ENCODE data around the gene PTTG2. TPM values are rescaled to one million over a fixed set of nuclear protein-coding genes. Genes with fewer than 3 reads are reported as not detected.

Gene PTTG2
- total RNA-seq, 2 donors from 2014 or later, result 2.6 TPM; not detected in 1

- H3K9me3 ChIP-seq, result no peaks in the 10 kb centered on the region
- intact Hi-C loops (cut with DNase I), result no loop called here
- TF ChIP-seq POLR2A (IDR thresholded peaks at IDR 0.05), result no peak
- H3K4me1 ChIP-seq (replicated peaks), result no peaks in the 10 kb centered on the region
- H3K36me3 ChIP-seq, result no peaks in the 10 kb centered on the region
- 52% methylated on average over 3 of the region's 3 CpGs for WGBS
- H3K27ac ChIP-seq, result no peak overlapping the region
- DNase-seq (ENCODE audit: low spot score), result no peak
- no peaks in the 10 kb centered on the region for H3K27me3 ChIP-seq (replicated peaks; ENCODE audit: insufficient read depth)
- H3K4me3 ChIP-seq, result no peak overlapping the region
Measured at GRCh38 chr4:37994569-37994968, 34.4 kb downstream of the PTTG2 start.

DNA sequence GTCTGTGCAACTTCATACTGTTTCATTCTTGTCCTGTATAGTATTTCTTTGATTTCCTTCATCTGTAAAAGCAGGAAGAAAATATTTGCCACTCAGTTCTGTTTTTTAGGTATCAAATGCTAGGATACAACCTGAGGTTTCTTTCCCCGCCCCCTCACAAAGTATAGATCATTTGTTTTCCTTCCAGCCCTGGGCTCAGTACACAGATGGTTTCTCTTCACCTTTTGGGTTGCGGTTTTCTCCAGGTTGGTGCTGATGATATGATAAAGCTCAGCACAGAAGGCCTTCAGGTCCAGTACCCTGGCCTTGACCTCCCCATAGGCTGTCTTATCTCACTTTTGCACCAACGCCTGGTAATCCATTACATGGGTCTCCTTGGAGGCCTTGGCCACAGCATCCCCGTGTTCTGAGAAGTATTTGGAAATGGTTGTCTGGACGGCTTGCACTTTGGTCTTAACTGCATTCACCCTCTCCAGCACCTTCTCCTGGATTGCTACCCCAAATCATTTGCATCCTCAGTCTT is 35.2 kb downstream of the PTTG2 start:
- Histone ChIP-seq H3K36me3 (no peaks in the 10 kb centered on the region), H3K4me1 (replicated peaks) (no peaks in the 10 kb centered on the region), H3K4me3 (no peak overlapping the region), H3K27me3 (replicated peaks; ENCODE audit: insufficient read depth) (no peaks in the 10 kb centered on the region), H3K9me3 (no peaks in the 10 kb centered on the region), H3K27ac (no peak overlapping the region)
- TF ChIP-seq CTCF (IDR thresholded peaks at IDR 0.05) (no peak), POLR2AphosphoS5 (IDR thresholded peaks at IDR 0.05) (no peak), POLR2A (IDR thresholded peaks at IDR 0.05) (no peak)
- no peak for DNase-seq (ENCODE audit: low spot score)
- WGBS, result 98% methylated on average over 5 of the region's 5 CpGs
- intact Hi-C loops (cut with DNase I), result no loop called here

DNA sequence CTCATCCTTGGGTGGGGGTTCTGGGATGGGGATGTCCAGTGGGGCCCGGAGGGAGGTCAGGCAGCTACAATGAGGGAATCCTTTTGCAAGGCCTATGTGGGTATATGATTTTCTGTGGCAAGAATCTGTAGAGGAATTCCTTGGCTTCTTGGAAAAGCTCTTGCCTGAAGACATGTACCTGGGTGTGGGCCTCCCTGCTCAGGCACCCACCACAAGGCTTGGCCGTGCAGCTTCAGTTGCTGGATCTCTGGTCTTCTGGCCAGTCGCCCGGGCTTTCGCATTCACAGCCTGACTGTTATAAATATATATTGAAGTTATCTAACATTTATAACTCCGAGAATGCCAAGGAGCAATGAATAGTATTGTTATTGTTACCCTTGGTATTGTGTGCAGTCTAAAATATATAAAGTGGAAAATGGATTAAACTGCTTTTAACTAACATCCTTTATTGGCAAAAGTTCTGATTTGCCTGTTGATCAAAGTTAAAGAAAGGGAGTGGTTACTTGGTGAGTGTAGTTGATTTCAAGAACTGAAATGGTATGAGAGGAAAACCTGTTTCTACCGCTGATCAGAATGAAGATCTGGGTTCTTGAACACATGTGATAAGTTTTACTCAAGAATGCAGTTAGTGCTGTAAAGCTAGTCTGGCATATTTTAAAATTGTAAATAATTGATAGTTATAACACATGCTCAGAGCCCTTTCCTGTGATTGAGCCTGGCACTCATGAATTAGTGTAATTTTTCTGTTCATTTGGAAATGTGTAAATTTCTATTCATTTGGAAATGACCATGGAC is 36.0 kb downstream of the PTTG2 start:
- no peaks in the 10 kb centered on the region for H3K27me3 ChIP-seq (replicated peaks; ENCODE audit: insufficient read depth)
- WGBS, result 52% methylated on average over 7 of the region's 7 CpGs
- no peak overlapping the region for H3K27ac ChIP-seq
- H3K36me3 ChIP-seq, result no peaks in the 10 kb centered on the region
- intact Hi-C loops (cut with DNase I), result no loop called here
- no peak for DNase-seq (ENCODE audit: low spot score)
- TF ChIP-seq POLR2A (IDR thresholded peaks at IDR 0.05), result no peak
- TF ChIP-seq POLR2AphosphoS5 (IDR thresholded peaks at IDR 0.05), result no peak
- no peak for TF ChIP-seq CTCF (IDR thresholded peaks at IDR 0.05)
- H3K4me1 ChIP-seq (replicated peaks), result no peaks in the 10 kb centered on the region
- H3K9me3 ChIP-seq, result no peaks in the 10 kb centered on the region
- no peak overlapping the region for H3K4me3 ChIP-seq

GRCh38 chr4:37998226-37998625 is 38.0 kb downstream of the PTTG2 start:
- Histone ChIP-seq H3K27me3 (replicated peaks; ENCODE audit: insufficient read depth) (no peaks in the 10 kb centered on the region), H3K9me3 (no peaks in the 10 kb centered on the region), H3K27ac (no peak overlapping the region), H3K36me3 (no peaks in the 10 kb centered on the region), H3K4me1 (replicated peaks) (no peaks in the 10 kb centered on the region), H3K4me3 (no peak overlapping the region)
- 78% methylated on average over 9 of the region's 9 CpGs for WGBS
- intact Hi-C loops (cut with DNase I), result no loop called here
- no peak for TF ChIP-seq POLR2AphosphoS5 (IDR thresholded peaks at IDR 0.05)
- TF ChIP-seq CTCF (IDR thresholded peaks at IDR 0.05), result no peak
- TF ChIP-seq POLR2A (IDR thresholded peaks at IDR 0.05), result no peak
- no peak for DNase-seq (ENCODE audit: low spot score)

- Histone ChIP-seq H3K4me1 (replicated peaks) (peaks cover 2% of the 10 kb centered on the region), H3K9me3 (no peaks in the 10 kb centered on the region), H3K27ac (no peak overlapping the region), H3K4me3 (no peak overlapping the region), H3K27me3 (replicated peaks; ENCODE audit: insufficient read depth) (no peaks in the 10 kb centered on the region), H3K36me3 (no peaks in the 10 kb centered on the region)
- 63% methylated on average over 12 of the region's 12 CpGs for WGBS
- no peak for TF ChIP-seq CTCF (IDR thresholded peaks at IDR 0.05)
- TF ChIP-seq POLR2A (IDR thresholded peaks at IDR 0.05), result no peak
- TF ChIP-seq POLR2AphosphoS5 (IDR thresholded peaks at IDR 0.05), result no peak
- no peak for DNase-seq (ENCODE audit: low spot score)
- intact Hi-C loops (cut with DNase I), result no loop called here
Measured at GRCh38 chr4:37999000-37999716, 39.0 kb downstream of the PTTG2 start.
